Measurements from ENCODE around the gene TOP1.

TOP1 gene

GRCh38 chr20:41061155-41061554 is 32.5 kb downstream of the TOP1 start:
- Histone ChIP-seq H3K27me3 (ENCODE audit: insufficient read depth, low read length, poor library complexity) (no peaks in the 10 kb centered on the region), H3K4me1 (ENCODE audit: insufficient read depth, low read length) (no peaks in the 10 kb centered on the region), H3K79me2 (ENCODE audit: insufficient read depth, low read length) (peaks cover 100% of the 10 kb centered on the region), H3K27ac (ENCODE audit: low read length) (no peak overlapping the region), H3K4me2 (ENCODE audit: insufficient read depth, low read length) (no peak overlapping the region), H3K4me3 (ENCODE audit: low read depth in 1 of 2, low read length in 2 of 2) (no peak overlapping the region), H2AFZ (ENCODE audit: low read depth, low read length) (no peak overlapping the region), H3K9me3 (ENCODE audit: insufficient read depth, low read length, severe bottlenecking) (no peaks in the 10 kb centered on the region), H3K9ac (ENCODE audit: low read depth, low read length) (no peak overlapping the region), H3K36me3 (ENCODE audit: insufficient read depth, low read length) (peaks cover 65% of the 10 kb centered on the region), H4K20me1 (ENCODE audit: insufficient read depth, low read length) (peaks cover 51% of the 10 kb centered on the region)
- ATAC-seq (ENCODE audit: insufficient read depth, low read depth) (no peak), DNase-seq (no peak)
- no peak for TF ChIP-seq EZH2 (IDR thresholded peaks at IDR 0.05; ENCODE audit: borderline replicate concordance, low read depth, low read length, severe bottlenecking)
- TF ChIP-seq CTCF (IDR thresholded peaks at IDR 0.05; ENCODE audit: borderline replicate concordance, extremely low read depth, low read length, poor library complexity, severe bottlenecking), result no peak

- Histone ChIP-seq H3K9ac (ENCODE audit: low read depth, low read length) (no peak overlapping the region), H3K27ac (ENCODE audit: low read length) (no peak overlapping the region), H3K4me3 (ENCODE audit: low read depth in 1 of 2, low read length in 2 of 2) (no peak overlapping the region), H3K79me2 (ENCODE audit: insufficient read depth, low read length) (peaks cover 99% of the 10 kb centered on the region), H2AFZ (ENCODE audit: low read depth, low read length) (no peak overlapping the region), H3K36me3 (ENCODE audit: insufficient read depth, low read length) (peaks cover 68% of the 10 kb centered on the region), H3K4me2 (ENCODE audit: insufficient read depth, low read length) (no peak overlapping the region), H3K4me1 (ENCODE audit: insufficient read depth, low read length) (no peaks in the 10 kb centered on the region), H4K20me1 (ENCODE audit: insufficient read depth, low read length) (peaks cover 42% of the 10 kb centered on the region), H3K9me3 (ENCODE audit: insufficient read depth, low read length, severe bottlenecking) (no peaks in the 10 kb centered on the region), H3K27me3 (ENCODE audit: insufficient read depth, low read length, poor library complexity) (no peaks in the 10 kb centered on the region)
- TF ChIP-seq EZH2 (IDR thresholded peaks at IDR 0.05; ENCODE audit: borderline replicate concordance, low read depth, low read length, severe bottlenecking), result no peak
- no peak for TF ChIP-seq CTCF (IDR thresholded peaks at IDR 0.05; ENCODE audit: borderline replicate concordance, extremely low read depth, low read length, poor library complexity, severe bottlenecking)
- no peak for ATAC-seq (ENCODE audit: insufficient read depth, low read depth)
- DNase-seq, result no peak
These were observed 34.8 kb downstream of the TOP1 start for GRCh38 chr20:41063442-41063841.

- ATAC-seq (ENCODE audit: insufficient read depth, low read depth), result no peak
- Histone ChIP-seq H3K79me2 (ENCODE audit: insufficient read depth, low read length) (peaks cover 99% of the 10 kb centered on the region), H3K36me3 (ENCODE audit: insufficient read depth, low read length) (peaks cover 73% of the 10 kb centered on the region), H3K9ac (ENCODE audit: low read depth, low read length) (no peak overlapping the region), H3K4me3 (ENCODE audit: low read depth in 1 of 2, low read length in 2 of 2) (no peak overlapping the region), H2AFZ (ENCODE audit: low read depth, low read length) (no peak overlapping the region), H4K20me1 (ENCODE audit: insufficient read depth, low read length) (peaks cover 45% of the 10 kb centered on the region), H3K27me3 (ENCODE audit: insufficient read depth, low read length, poor library complexity) (no peaks in the 10 kb centered on the region), H3K4me1 (ENCODE audit: insufficient read depth, low read length) (no peaks in the 10 kb centered on the region), H3K4me2 (ENCODE audit: insufficient read depth, low read length) (no peak overlapping the region), H3K9me3 (ENCODE audit: insufficient read depth, low read length, severe bottlenecking) (no peaks in the 10 kb centered on the region), H3K27ac (ENCODE audit: low read length) (no peak overlapping the region)
- no peak for TF ChIP-seq EZH2 (IDR thresholded peaks at IDR 0.05; ENCODE audit: borderline replicate concordance, low read depth, low read length, severe bottlenecking)
- no peak for TF ChIP-seq CTCF (IDR thresholded peaks at IDR 0.05; ENCODE audit: borderline replicate concordance, extremely low read depth, low read length, poor library complexity, severe bottlenecking)
- DNase-seq, result no peak
These were observed 35.8 kb downstream of the TOP1 start for GRCh38 chr20:41064377-41064776.

- H3K9me3 ChIP-seq (ENCODE audit: insufficient read depth, low read length, severe bottlenecking), result no peaks in the 10 kb centered on the region
- no peak overlapping the region for H3K4me3 ChIP-seq (ENCODE audit: low read depth in 1 of 2, low read length in 2 of 2)
- H3K4me2 ChIP-seq (ENCODE audit: insufficient read depth, low read length), result no peak overlapping the region
- H4K20me1 ChIP-seq (ENCODE audit: insufficient read depth, low read length), result peaks cover 56% of the 10 kb centered on the region
- no peak overlapping the region for H3K9ac ChIP-seq (ENCODE audit: low read depth, low read length)
- no peaks in the 10 kb centered on the region for H3K27me3 ChIP-seq (ENCODE audit: insufficient read depth, low read length, poor library complexity)
- H3K36me3 ChIP-seq (ENCODE audit: insufficient read depth, low read length), result peaks cover 83% of the 10 kb centered on the region
- no peaks in the 10 kb centered on the region for H3K4me1 ChIP-seq (ENCODE audit: insufficient read depth, low read length)
- no peak for TF ChIP-seq CTCF (IDR thresholded peaks at IDR 0.05; ENCODE audit: borderline replicate concordance, extremely low read depth, low read length, poor library complexity, severe bottlenecking)
- no peak for TF ChIP-seq EZH2 (IDR thresholded peaks at IDR 0.05; ENCODE audit: borderline replicate concordance, low read depth, low read length, severe bottlenecking)
- H3K27ac ChIP-seq (ENCODE audit: low read length), result no peak overlapping the region
- ATAC-seq (ENCODE audit: insufficient read depth, low read depth), result no peak
- H3K79me2 ChIP-seq (ENCODE audit: insufficient read depth, low read length), result peaks cover 99% of the 10 kb centered on the region
- DNase-seq, result no peak
- H2AFZ ChIP-seq (ENCODE audit: low read depth, low read length), result no peak overlapping the region
These were observed 37.1 kb downstream of the TOP1 start for GRCh38 chr20:41065716-41066115.
